Measurements from ENCODE around the gene DDIT4L. TPM values are rescaled to one million over a fixed set of nuclear protein-coding genes. Genes with fewer than 3 reads are reported as not detected.

DDIT4L gene
- total RNA-seq, 1 experiment from 2014 or later, result 2.1 TPM

GRCh38 chr4:100240008-100240407, 49.7 kb upstream of the DDIT4L start:
- Histone ChIP-seq H3K14ac (ENCODE audit: insufficient read depth, low read length) (no peak overlapping the region), H2AFZ (ENCODE audit: low read length) (no peak overlapping the region), H3K4me1 (ENCODE audit: insufficient read depth, low read length) (no peaks in the 10 kb centered on the region), H3K23me2 (ENCODE audit: insufficient read length, low read depth, low read length, poor library complexity, severe bottlenecking) (no peaks in the 10 kb centered on the region), H4K5ac (ENCODE audit: insufficient read length, low read depth, low read length) (no peak overlapping the region), H3K56ac (ENCODE audit: insufficient read length, low read depth, low read length) (no peak overlapping the region), H3K4ac (ENCODE audit: low read depth, low read length) (no peak overlapping the region), H3T11ph (ENCODE audit: low read length) (no peak overlapping the region), H3K79me1 (ENCODE audit: insufficient read depth, low read depth, low read length, poor library complexity, severe bottlenecking) (no peaks in the 10 kb centered on the region), H2BK5ac (ENCODE audit: insufficient read length, low read length) (no peak overlapping the region), H3K27ac (ENCODE audit: insufficient read length, low read depth, low read length) (no peak overlapping the region), H2BK20ac (ENCODE audit: low read depth, low read length, poor library complexity, severe bottlenecking) (no peak overlapping the region), H3K4me2 (ENCODE audit: insufficient read depth, insufficient read length, low read length) (no peak overlapping the region), H2BK12ac (ENCODE audit: insufficient read length, low read depth, low read length) (no peak overlapping the region), H4K20me1 (ENCODE audit: control insufficient read depth, insufficient read depth, insufficient read length) (no peaks in the 10 kb centered on the region), H3K9me3 (ENCODE audit: control insufficient read depth, low read depth, low read length) (no peaks in the 10 kb centered on the region), H4K91ac (ENCODE audit: insufficient read length, low read depth, low read length) (no peak overlapping the region), H2BK120ac (ENCODE audit: low read depth, low read length, poor library complexity, severe bottlenecking) (no peak overlapping the region), H3K9ac (ENCODE audit: extremely low read depth, insufficient read length, low read length) (no peak overlapping the region), H2BK15ac (ENCODE audit: low read depth, low read length) (no peak overlapping the region), H3K79me2 (ENCODE audit: insufficient read depth, low read length) (no peaks in the 10 kb centered on the region), H2AK5ac (ENCODE audit: insufficient read length, low read length) (no peak overlapping the region), H3K23ac (ENCODE audit: insufficient read length, low read depth, low read length) (no peak overlapping the region), H4K8ac (replicated peaks; ENCODE audit: insufficient read length, low read depth, low read length) (no peak overlapping the region), H3K27me3 (ENCODE audit: insufficient read depth, low read length) (no peaks in the 10 kb centered on the region), H3K18ac (ENCODE audit: insufficient read length, low read depth, low read length) (no peak overlapping the region)
- Mint-ChIP-seq H3K4me1 (peaks cover 5 to 14% of the 10 kb centered on the region in 2 experiments), H3K4me3 (no peak overlapping the region), H3K27ac (no peak overlapping the region), H3K36me3 (ENCODE audit: insufficient read depth in 1 of 3, low read depth in 3 of 3) (peaks cover 7 to 24% (median 10%) of the 10 kb centered on the region in 3 experiments), H3K9me3 (peaks cover 6 to 25% of the 10 kb centered on the region in 2 experiments), H3K27me3 (ENCODE audit: low read depth) (no peaks in the 10 kb centered on the region; the same call in 1 of the 2 replicates)
- no peak for DNase-seq
- WGBS (ENCODE audit: extremely low coverage, insufficient read length, low lambda C conversion rate), result no CpG with 5 or more reads among the region's 2 CpGs
- TF ChIP-seq CTCF (conservative IDR thresholded peaks at IDR 0.05), result no peak
